ENCODE data around the gene B4GALNT1. TPM values are rescaled to one million over a fixed set of nuclear protein-coding genes. Genes with fewer than 3 reads are reported as not detected.
A peak's percentile ranks its signal among the peaks of the same experiment; 100 is the strongest.

The B4GALNT1 gene
- total and polyA plus RNA-seq, 8 donors: 0.04 to 1.1 (median 0.47) TPM; not detected in 1

DNA sequence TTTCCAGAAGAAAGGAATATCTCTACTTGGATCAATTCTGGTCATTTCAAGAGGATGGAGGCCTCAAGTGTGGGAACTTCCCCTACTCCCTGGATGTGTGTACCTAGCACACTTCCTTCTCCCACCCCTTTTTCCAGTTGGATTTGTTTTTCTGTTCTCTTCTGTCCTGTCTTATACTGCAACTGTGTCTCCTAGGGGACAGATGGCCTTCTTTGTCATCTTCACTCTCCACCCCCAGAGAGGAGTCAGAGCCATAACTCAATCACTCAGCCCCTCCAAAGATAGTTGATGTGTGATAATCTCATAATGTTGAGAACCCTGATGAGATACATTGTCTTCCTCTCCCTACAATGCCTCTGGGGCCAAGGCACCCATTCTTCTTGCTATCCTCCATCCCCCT lies 30.5 kb downstream of the B4GALNT1 start:
- TF ChIP-seq, protein P1, sequence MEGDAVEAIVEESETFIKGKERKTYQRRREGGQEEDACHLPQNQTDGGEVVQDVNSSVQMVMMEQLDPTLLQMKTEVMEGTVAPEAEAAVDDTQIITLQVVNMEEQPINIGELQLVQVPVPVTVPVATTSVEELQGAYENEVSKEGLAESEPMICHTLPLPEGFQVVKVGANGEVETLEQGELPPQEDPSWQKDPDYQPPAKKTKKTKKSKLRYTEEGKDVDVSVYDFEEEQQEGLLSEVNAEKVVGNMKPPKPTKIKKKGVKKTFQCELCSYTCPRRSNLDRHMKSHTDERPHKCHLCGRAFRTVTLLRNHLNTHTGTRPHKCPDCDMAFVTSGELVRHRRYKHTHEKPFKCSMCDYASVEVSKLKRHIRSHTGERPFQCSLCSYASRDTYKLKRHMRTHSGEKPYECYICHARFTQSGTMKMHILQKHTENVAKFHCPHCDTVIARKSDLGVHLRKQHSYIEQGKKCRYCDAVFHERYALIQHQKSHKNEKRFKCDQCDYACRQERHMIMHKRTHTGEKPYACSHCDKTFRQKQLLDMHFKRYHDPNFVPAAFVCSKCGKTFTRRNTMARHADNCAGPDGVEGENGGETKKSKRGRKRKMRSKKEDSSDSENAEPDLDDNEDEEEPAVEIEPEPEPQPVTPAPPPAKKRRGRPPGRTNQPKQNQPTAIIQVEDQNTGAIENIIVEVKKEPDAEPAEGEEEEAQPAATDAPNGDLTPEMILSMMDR (IDR thresholded peaks at IDR 0.05): no peak
- ATAC-seq (no peak), DNase-seq (no peak), FAIRE-seq (no peak)
- Histone ChIP-seq H3K27me3 (no peaks in the 10 kb centered on the region), H3K4me3 (no peak overlapping the region), H3K27ac (no peak overlapping the region), H3K4me1 (peaks cover 0 to 8% (median 7%) of the 10 kb centered on the region in 3 donors), H3K36me3 (no peaks in the 10 kb centered on the region), H3K9me3 (no peaks in the 10 kb centered on the region)
- intact Hi-C loops (cut with DNase I): no loop called here

GRCh38 chr12:57600395-57600794 lies 32.6 kb downstream of the B4GALNT1 start:
- 74 to 85% methylated on average over 2 of the region's 2 CpGs for WGBS, 2 donors
- ATAC-seq (no peak), DNase-seq (no peak), FAIRE-seq (no peak)
- H3K4me1 ChIP-seq: peaks cover 0 to 8% (median 7%) of the 10 kb centered on the region in 3 donors
- no peak overlapping the region for H3K4me3 ChIP-seq
- no peak overlapping the region for H3K27ac ChIP-seq
- no peaks in the 10 kb centered on the region for H3K36me3 ChIP-seq
- TF ChIP-seq, protein P1 (IDR thresholded peaks at IDR 0.05): no peak
- H3K9me3 ChIP-seq: no peaks in the 10 kb centered on the region
- H3K27me3 ChIP-seq: no peaks in the 10 kb centered on the region
- intact Hi-C loops (cut with DNase I): no loop called here

GRCh38 chr12:57593187-57593586 lies 39.8 kb downstream of the B4GALNT1 start:
- WGBS, 2 donors: 73 to 75% methylated on average over 4 of the region's 4 CpGs
- FAIRE-seq: no peak
- no peaks in the 10 kb centered on the region for H3K27me3 ChIP-seq
- no peak overlapping the region for H3K4me3 ChIP-seq
- TF ChIP-seq, protein P1 (IDR thresholded peaks at IDR 0.05): no peak
- ATAC-seq: no peak
- no peak overlapping the region for H3K27ac ChIP-seq
- intact Hi-C loops (cut with DNase I): no loop called here
- no peaks in the 10 kb centered on the region for H3K9me3 ChIP-seq
- no peaks in the 10 kb centered on the region for H3K36me3 ChIP-seq
- DNase-seq: no peak
- H3K4me1 ChIP-seq: peaks cover 3 to 10% (median 6%) of the 10 kb centered on the region in 3 donors

- TF ChIP-seq, protein P1 (IDR thresholded peaks at IDR 0.05): no peak
- WGBS, 2 donors: 54 to 57% methylated on average over 2 of the region's 2 CpGs
- Histone ChIP-seq H3K4me1 (peaks cover 3 to 10% (median 6%) of the 10 kb centered on the region in 3 donors), H3K36me3 (no peaks in the 10 kb centered on the region), H3K9me3 (no peaks in the 10 kb centered on the region), H3K27me3 (no peaks in the 10 kb centered on the region), H3K4me3 (no peak overlapping the region), H3K27ac (no peak overlapping the region)
- FAIRE-seq (no peak), ATAC-seq (no peak), DNase-seq (no peak)
- intact Hi-C loops (cut with DNase I): no loop called here
Observed at GRCh38 chr12:57592551-57593165, 40.3 kb downstream of the B4GALNT1 start.

DNA sequence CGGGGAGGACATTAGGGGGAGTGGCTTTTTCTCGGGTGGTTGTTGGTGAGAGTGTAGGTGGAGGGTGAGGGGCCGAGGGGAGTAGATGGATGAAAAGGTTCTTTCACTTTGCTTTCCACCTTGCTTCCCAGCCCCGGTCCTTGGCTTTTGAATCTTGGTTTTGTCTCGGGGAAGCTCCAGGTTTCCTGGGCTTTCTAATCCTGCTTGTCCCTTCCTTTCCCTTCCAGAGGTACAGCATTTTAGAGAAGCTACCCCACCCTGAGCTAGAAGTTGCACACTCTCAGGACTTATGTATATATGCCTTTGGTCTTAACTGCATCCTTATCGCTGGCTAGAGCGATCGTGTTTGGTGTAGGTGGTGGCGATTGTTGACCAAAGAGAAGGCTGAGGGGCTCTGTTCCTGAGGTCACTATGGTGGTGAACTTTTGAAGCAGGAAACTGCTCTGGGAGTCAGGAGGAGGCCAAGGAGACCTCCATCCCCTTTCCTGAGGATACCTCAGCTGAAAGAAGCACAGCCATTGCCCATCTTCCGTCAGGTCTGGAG lies 41.1 kb downstream of the B4GALNT1 start:
- intact Hi-C loops (cut with DNase I): no loop called here
- Histone ChIP-seq H3K36me3 (no peaks in the 10 kb centered on the region), H3K27me3 (no peaks in the 10 kb centered on the region), H3K4me1 (peaks cover 3 to 10% (median 6%) of the 10 kb centered on the region in 3 donors), H3K27ac (no peak overlapping the region), H3K9me3 (no peaks in the 10 kb centered on the region), H3K4me3 (peak overlapping the region; percentile 71 to 95 (median 91))
- WGBS, 2 donors: 13 to 18% methylated on average over 10 of the region's 10 CpGs
- FAIRE-seq: no peak
- DNase-seq: no peak
- TF ChIP-seq, protein P1 (IDR thresholded peaks at IDR 0.05): no peak
- ATAC-seq: peak in 1 of 4 donors; percentile 57
